8988T (cell line): ENCODE data around the gene SURF1.

Source experiments
- DNase-seq: peaks from one replicate; pipeline ENCODE4 v3.0.0; 2011

SURF1 gene

GRCh38 chr9:133361507-133362092 lies 5.3 kb upstream of the SURF1 start:
- no peak for DNase-seq

GRCh38 chr9:133360400-133361393 lies 4.4 kb upstream of the SURF1 start:
- no peak for DNase-seq

- DNase-seq, result no peak
Observed at GRCh38 chr9:133359399-133360175, 3.3 kb upstream of the SURF1 start.

GRCh38 chr9:133357656-133358055 lies 1.4 kb upstream of the SURF1 start:
- no peak for DNase-seq

GRCh38 chr9:133355881-133356357 lies 368 bp downstream of the SURF1 start:
- no peak for DNase-seq

- DNase-seq, result no peak
Observed at GRCh38 chr9:133354766-133355165, 1.5 kb downstream of the SURF1 start.

- DNase-seq, result no peak
Observed at GRCh38 chr9:133353548-133353947, 2.7 kb downstream of the SURF1 start.

- no peak for DNase-seq
Observed at GRCh38 chr9:133352635-133353340, 3.5 kb downstream of the SURF1 start.

- DNase-seq, result peak; percentile 85
Observed at GRCh38 chr9:133351908-133352634, 4.2 kb downstream of the SURF1 start.

GRCh38 chr9:133351526-133351907 lies 4.8 kb downstream of the SURF1 start:
- no peak for DNase-seq

- DNase-seq, result no peak
Observed at GRCh38 chr9:133349965-133350616, 6.2 kb downstream of the SURF1 start.

- no peak for DNase-seq
Observed at GRCh38 chr9:133348718-133349573, 7.3 kb downstream of the SURF1 start.

- peak; percentile 87 for DNase-seq
Observed at GRCh38 chr9:133347985-133348717, 8.1 kb downstream of the SURF1 start, which contains the start of the genes MED22 and RPL7A. Gene MED22 (minus strand): TSS chr9:133348131. CDS start chr9:133346662, 1,469 bp downstream. Gene RPL7A (plus strand): TSS chr9:133348218. CDS start chr9:133348244, 26 bp downstream.

- peak; percentile 78 for DNase-seq
Observed at GRCh38 chr9:133347515-133347984, 8.7 kb downstream of the SURF1 start.

- no peak for DNase-seq
Observed at GRCh38 chr9:133346021-133346785, 10.1 kb downstream of the SURF1 start.

- DNase-seq, result no peak
Observed at GRCh38 chr9:133345596-133345995, 10.7 kb downstream of the SURF1 start.

GRCh38 chr9:133344979-133345378 lies 11.3 kb downstream of the SURF1 start:
- DNase-seq, result no peak

- DNase-seq, result no peak
Observed at GRCh38 chr9:133344071-133344470, 12.2 kb downstream of the SURF1 start.
